GM23338 (cell line): ENCODE measurements around the gene CR2. TPM values are rescaled to one million over a fixed set of nuclear protein-coding genes. Genes with fewer than 3 reads are reported as not detected.

Experiments
- ATAC-seq: fragments of 200-7000 bp; cut with Tn5 transposase; 3 replicates; pipeline ENCODE4 v1.9.1; 2020
- DNase-seq: peaks from one replicate; pipeline ENCODE4 v3.0.0-alpha.2; 2015; ENCODE audit warnings: low spot score
- H2AFZ ChIP-seq: fragments of 200-600 bp; sonication (generic); 2 replicates; pipeline ENCODE4 v1.8.0; 2016; ENCODE audit warnings: antibody characterized with exemption, mild to moderate bottlenecking, moderate library complexity
- H3F3A ChIP-seq: fragments of 200-600 bp; sonication (generic); replicated peaks from 2 replicates; pipeline ENCODE4 v1.8.0; 2017; ENCODE audit warnings: antibody characterized with exemption, mixed run types, low read depth
- H3K27ac ChIP-seq: fragments of 200-600 bp; sonication (generic); 2 replicates; pipeline ENCODE4 v1.6.1; 2016; ENCODE audit warnings: low read depth
- H3K27me3 ChIP-seq: fragments of 200-600 bp; sonication (generic); 2 replicates; pipeline ENCODE4 v1.8.0; 2016; ENCODE audit warnings: mild to moderate bottlenecking, mixed run types, moderate library complexity; ENCODE audit not compliant: insufficient read depth
- H3K36me3 ChIP-seq: fragments of 200-600 bp; sonication (generic); 2 replicates; pipeline ENCODE4 v1.8.0; 2016; ENCODE audit warnings: mild to moderate bottlenecking; ENCODE audit not compliant: insufficient read depth
- H3K4me1 ChIP-seq: fragments of 200-600 bp; sonication (generic); 2 replicates; pipeline ENCODE4 v1.8.0; 2016; ENCODE audit warnings: mild to moderate bottlenecking, moderate library complexity; ENCODE audit not compliant: insufficient read depth
- H3K4me2 ChIP-seq: fragments of 200-600 bp; sonication (generic); 2 replicates; pipeline ENCODE4 v1.7.1; 2017; ENCODE audit warnings: mixed run types
- H3K4me3 ChIP-seq: fragments of 200-600 bp; sonication (generic); 2 replicates; pipeline ENCODE4 v1.6.1; 2016; ENCODE audit warnings: mixed run types
- H3K79me2 ChIP-seq: fragments of 200-600 bp; sonication (generic); replicated peaks from 2 replicates; pipeline ENCODE4 v1.8.0; 2017; ENCODE audit warnings: mild to moderate bottlenecking; ENCODE audit not compliant: insufficient read depth
- H3K9me2 ChIP-seq: fragments of 200-600 bp; sonication (generic); 2 replicates; pipeline ENCODE4 v1.8.0; 2017; ENCODE audit not compliant: insufficient read depth
- H4K20me1 ChIP-seq: fragments of 200-600 bp; sonication (generic); replicated peaks from 2 replicates; pipeline ENCODE4 v1.8.0; 2017; ENCODE audit warnings: mild to moderate bottlenecking; ENCODE audit not compliant: insufficient read depth
- H3K27ac Mint-ChIP-seq: 2 replicates; pipeline ENCODE4 v1.8.0; 2020; ENCODE audit warnings: inconsistent platforms, mild to moderate bottlenecking, moderate library complexity, mixed read lengths
- H3K27me3 Mint-ChIP-seq: 3 replicates; pipeline ENCODE4 v1.8.0; 2022; ENCODE audit warnings: low read depth, mild to moderate bottlenecking, moderate library complexity, mixed read lengths, inconsistent platforms; ENCODE audit not compliant: insufficient read depth, poor library complexity
- H3K36me3 Mint-ChIP-seq: 3 replicates; pipeline ENCODE4 v1.8.0; 2021; ENCODE audit warnings: low read depth, mild to moderate bottlenecking, inconsistent platforms, moderate library complexity, mixed read lengths
- H3K4me1 Mint-ChIP-seq: 3 replicates; pipeline ENCODE4 v1.8.0; 2020; ENCODE audit warnings: mild to moderate bottlenecking, inconsistent platforms, mixed read lengths
- H3K4me3 Mint-ChIP-seq: 3 replicates; pipeline ENCODE4 v1.8.0; 2021; ENCODE audit warnings: moderate library complexity, mild to moderate bottlenecking, inconsistent platforms, mixed read lengths
- H3K9me3 Mint-ChIP-seq: 3 replicates; pipeline ENCODE4 v1.8.0; 2020; ENCODE audit warnings: moderate library complexity, mild to moderate bottlenecking, inconsistent platforms, mixed read lengths
- CREB1 ChIP-seq: fragments of 250-450 bp; sonication (Bioruptor Pico); IDR thresholded peaks from 2 replicates; pipeline ENCODE4 v1.5.0; 2020; ENCODE audit warnings: low read depth, mild to moderate bottlenecking, moderate library complexity
- EZH2 ChIP-seq: fragments of 200-600 bp; sonication (generic); IDR thresholded peaks from one replicate; pipeline ENCODE4 v1.8.0; 2017; ENCODE audit warnings: antibody characterized with exemption, mild to moderate bottlenecking, low read depth; ENCODE audit not compliant: unreplicated experiment
- EZH2phosphoT487 ChIP-seq: fragments of 200-600 bp; sonication (generic); IDR thresholded peaks from one replicate; pipeline ENCODE4 v1.8.1; 2018; ENCODE audit warnings: antibody characterized with exemption; ENCODE audit not compliant: unreplicated experiment
- JUNB ChIP-seq: IDR thresholded peaks from one replicate; pipeline ENCODE4 v1.6.1; 2016; ENCODE audit warnings: antibody characterized with exemption; ENCODE audit not compliant: unreplicated experiment
- NANOG ChIP-seq: IDR thresholded peaks from 2 replicates; pipeline ENCODE4 v1.6.1; 2016; ENCODE audit warnings: antibody characterized with exemption, borderline replicate concordance
- POLR2AphosphoS5 ChIP-seq: IDR thresholded peaks from 2 replicates; pipeline ENCODE4 v1.6.1; 2016; ENCODE audit warnings: antibody characterized with exemption, low read depth
- STAT1 ChIP-seq: IDR thresholded peaks from one replicate; pipeline ENCODE4 v1.6.1; 2016; ENCODE audit warnings: antibody characterized with exemption; ENCODE audit not compliant: unreplicated experiment
- ZNF114 ChIP-seq: fragments of 250-450 bp; sonication (Bioruptor Pico); IDR thresholded peaks from 2 replicates; pipeline ENCODE4 v1.5.0; 2020; ENCODE audit warnings: mild to moderate bottlenecking, moderate library complexity
- ZNF331 ChIP-seq: fragments of 250-450 bp; sonication (Bioruptor Pico); IDR thresholded peaks from 2 replicates; pipeline ENCODE4 v1.5.0; 2020; ENCODE audit warnings: low read depth, mild to moderate bottlenecking, moderate library complexity
- polyA plus RNA-seq: library from polyadenylated mRNA; unstranded; fragments of >200 nt; fragmentation: Nextera tagmentation; extraction: Ambion mirVana; gene quantifications from 2 replicates; pipeline ENCODE4 v1.2.1, GENCODE V29; 2016
- total RNA-seq: library from RNA; depleted of rRNA; stranded (reverse); fragments of >200 nt; shearing (Covaris generic); gene quantifications from 2 replicates; pipeline ENCODE4 v1.2.3, GENCODE V29; 2014
- TF ChIP-seq, protein P1 (sequence below): IDR thresholded peaks from 2 replicates; pipeline ENCODE4 v1.6.1; 2016; ENCODE audit warnings: antibody characterized with exemption
- TF ChIP-seq, protein P2 (sequence below): IDR thresholded peaks from one replicate; pipeline ENCODE4 v1.6.1; 2018; ENCODE audit warnings: antibody characterized with exemption; ENCODE audit not compliant: unreplicated experiment
- TF ChIP-seq, protein P3 (sequence below): fragments of 250-450 bp; sonication (Bioruptor Pico); IDR thresholded peaks from 2 replicates; pipeline ENCODE4 v1.5.0; 2020; ENCODE audit warnings: mild to moderate bottlenecking, moderate library complexity
- TF ChIP-seq, protein P4 (sequence below), 2 experiments: fragments of 200-600 bp in 1 of 2; sonication (generic) in 1 of 2; conservative IDR thresholded peaks; 2 replicates each; pipeline versions ENCODE4 v1.5.1 to v1.6.1; 2016 to 2017; ENCODE audit warnings: antibody characterized with exemption in 2 of 2, low read depth in 2 of 2, mild to moderate bottlenecking in 2 of 2, moderate library complexity in 1 of 2

CR2 gene
- total and polyA plus RNA-seq, 2 experiments from 2014 or later = 2.7 to 5.4 TPM

DNA sequence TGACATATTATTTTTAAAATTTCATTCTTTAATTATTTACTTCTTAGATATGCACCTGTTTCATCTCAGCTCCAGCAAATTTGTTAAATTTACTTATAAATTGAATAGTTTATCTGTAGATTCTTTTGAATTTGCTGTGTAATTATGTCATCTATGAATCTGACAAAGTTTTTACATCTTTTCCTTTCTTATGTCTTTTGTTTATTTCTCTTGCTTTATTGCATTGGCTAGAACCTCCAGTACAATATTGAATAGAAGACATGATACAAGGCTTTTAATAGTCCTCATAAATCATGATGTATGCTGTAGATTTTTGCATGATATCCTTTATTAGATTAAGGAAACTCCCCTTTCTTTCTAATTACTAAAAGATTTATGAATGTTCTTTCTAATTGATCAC, 62.6 kb downstream of the CR2 start:
- H3K4me3 Mint-ChIP-seq = no peak overlapping the region
- H3K9me3 Mint-ChIP-seq = no peaks in the 10 kb centered on the region
- no peak for TF ChIP-seq NANOG
- TF ChIP-seq, protein P1, sequence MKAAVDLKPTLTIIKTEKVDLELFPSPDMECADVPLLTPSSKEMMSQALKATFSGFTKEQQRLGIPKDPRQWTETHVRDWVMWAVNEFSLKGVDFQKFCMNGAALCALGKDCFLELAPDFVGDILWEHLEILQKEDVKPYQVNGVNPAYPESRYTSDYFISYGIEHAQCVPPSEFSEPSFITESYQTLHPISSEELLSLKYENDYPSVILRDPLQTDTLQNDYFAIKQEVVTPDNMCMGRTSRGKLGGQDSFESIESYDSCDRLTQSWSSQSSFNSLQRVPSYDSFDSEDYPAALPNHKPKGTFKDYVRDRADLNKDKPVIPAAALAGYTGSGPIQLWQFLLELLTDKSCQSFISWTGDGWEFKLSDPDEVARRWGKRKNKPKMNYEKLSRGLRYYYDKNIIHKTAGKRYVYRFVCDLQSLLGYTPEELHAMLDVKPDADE = no peak
- TF ChIP-seq EZH2phosphoT487 = no peak
- TF ChIP-seq, protein P2, sequence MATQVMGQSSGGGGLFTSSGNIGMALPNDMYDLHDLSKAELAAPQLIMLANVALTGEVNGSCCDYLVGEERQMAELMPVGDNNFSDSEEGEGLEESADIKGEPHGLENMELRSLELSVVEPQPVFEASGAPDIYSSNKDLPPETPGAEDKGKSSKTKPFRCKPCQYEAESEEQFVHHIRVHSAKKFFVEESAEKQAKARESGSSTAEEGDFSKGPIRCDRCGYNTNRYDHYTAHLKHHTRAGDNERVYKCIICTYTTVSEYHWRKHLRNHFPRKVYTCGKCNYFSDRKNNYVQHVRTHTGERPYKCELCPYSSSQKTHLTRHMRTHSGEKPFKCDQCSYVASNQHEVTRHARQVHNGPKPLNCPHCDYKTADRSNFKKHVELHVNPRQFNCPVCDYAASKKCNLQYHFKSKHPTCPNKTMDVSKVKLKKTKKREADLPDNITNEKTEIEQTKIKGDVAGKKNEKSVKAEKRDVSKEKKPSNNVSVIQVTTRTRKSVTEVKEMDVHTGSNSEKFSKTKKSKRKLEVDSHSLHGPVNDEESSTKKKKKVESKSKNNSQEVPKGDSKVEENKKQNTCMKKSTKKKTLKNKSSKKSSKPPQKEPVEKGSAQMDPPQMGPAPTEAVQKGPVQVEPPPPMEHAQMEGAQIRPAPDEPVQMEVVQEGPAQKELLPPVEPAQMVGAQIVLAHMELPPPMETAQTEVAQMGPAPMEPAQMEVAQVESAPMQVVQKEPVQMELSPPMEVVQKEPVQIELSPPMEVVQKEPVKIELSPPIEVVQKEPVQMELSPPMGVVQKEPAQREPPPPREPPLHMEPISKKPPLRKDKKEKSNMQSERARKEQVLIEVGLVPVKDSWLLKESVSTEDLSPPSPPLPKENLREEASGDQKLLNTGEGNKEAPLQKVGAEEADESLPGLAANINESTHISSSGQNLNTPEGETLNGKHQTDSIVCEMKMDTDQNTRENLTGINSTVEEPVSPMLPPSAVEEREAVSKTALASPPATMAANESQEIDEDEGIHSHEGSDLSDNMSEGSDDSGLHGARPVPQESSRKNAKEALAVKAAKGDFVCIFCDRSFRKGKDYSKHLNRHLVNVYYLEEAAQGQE = no peak
- TF ChIP-seq, protein P3, sequence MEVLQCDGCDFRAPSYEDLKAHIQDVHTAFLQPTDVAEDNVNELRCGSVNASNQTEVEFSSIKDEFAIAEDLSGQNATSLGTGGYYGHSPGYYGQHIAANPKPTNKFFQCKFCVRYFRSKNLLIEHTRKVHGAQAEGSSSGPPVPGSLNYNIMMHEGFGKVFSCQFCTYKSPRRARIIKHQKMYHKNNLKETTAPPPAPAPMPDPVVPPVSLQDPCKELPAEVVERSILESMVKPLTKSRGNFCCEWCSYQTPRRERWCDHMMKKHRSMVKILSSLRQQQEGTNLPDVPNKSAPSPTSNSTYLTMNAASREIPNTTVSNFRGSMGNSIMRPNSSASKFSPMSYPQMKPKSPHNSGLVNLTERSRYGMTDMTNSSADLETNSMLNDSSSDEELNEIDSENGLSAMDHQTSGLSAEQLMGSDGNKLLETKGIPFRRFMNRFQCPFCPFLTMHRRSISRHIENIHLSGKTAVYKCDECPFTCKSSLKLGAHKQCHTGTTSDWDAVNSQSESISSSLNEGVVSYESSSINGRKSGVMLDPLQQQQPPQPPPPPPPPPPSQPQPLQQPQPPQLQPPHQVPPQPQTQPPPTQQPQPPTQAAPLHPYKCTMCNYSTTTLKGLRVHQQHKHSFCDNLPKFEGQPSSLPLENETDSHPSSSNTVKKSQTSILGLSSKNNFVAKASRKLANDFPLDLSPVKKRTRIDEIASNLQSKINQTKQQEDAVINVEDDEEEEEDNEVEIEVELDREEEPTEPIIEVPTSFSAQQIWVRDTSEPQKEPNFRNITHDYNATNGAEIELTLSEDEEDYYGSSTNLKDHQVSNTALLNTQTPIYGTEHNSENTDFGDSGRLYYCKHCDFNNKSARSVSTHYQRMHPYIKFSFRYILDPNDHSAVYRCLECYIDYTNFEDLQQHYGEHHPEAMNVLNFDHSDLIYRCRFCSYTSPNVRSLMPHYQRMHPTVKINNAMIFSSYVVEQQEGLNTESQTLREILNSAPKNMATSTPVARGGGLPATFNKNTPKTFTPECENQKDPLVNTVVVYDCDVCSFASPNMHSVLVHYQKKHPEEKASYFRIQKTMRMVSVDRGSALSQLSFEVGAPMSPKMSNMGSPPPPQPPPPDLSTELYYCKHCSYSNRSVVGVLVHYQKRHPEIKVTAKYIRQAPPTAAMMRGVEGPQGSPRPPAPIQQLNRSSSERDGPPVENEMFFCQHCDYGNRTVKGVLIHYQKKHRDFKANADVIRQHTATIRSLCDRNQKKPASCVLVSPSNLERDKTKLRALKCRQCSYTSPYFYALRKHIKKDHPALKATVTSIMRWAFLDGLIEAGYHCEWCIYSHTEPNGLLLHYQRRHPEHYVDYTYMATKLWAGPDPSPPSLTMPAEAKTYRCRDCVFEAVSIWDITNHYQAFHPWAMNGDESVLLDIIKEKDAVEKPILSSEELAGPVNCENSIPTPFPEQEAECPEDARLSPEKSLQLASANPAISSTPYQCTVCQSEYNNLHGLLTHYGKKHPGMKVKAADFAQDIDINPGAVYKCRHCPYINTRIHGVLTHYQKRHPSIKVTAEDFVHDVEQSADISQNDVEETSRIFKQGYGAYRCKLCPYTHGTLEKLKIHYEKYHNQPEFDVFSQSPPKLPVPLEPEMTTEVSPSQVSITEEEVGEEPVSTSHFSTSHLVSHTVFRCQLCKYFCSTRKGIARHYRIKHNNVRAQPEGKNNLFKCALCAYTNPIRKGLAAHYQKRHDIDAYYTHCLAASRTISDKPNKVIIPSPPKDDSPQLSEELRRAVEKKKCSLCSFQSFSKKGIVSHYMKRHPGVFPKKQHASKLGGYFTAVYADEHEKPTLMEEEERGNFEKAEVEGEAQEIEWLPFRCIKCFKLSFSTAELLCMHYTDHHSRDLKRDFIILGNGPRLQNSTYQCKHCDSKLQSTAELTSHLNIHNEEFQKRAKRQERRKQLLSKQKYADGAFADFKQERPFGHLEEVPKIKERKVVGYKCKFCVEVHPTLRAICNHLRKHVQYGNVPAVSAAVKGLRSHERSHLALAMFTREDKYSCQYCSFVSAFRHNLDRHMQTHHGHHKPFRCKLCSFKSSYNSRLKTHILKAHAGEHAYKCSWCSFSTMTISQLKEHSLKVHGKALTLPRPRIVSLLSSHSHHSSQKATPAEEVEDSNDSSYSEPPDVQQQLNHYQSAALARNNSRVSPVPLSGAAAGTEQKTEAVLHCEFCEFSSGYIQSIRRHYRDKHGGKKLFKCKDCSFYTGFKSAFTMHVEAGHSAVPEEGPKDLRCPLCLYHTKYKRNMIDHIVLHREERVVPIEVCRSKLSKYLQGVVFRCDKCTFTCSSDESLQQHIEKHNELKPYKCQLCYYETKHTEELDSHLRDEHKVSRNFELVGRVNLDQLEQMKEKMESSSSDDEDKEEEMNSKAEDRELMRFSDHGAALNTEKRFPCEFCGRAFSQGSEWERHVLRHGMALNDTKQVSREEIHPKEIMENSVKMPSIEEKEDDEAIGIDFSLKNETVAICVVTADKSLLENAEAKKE (CRISPR knock-in tag) = no peak
- TF ChIP-seq, protein P4, sequence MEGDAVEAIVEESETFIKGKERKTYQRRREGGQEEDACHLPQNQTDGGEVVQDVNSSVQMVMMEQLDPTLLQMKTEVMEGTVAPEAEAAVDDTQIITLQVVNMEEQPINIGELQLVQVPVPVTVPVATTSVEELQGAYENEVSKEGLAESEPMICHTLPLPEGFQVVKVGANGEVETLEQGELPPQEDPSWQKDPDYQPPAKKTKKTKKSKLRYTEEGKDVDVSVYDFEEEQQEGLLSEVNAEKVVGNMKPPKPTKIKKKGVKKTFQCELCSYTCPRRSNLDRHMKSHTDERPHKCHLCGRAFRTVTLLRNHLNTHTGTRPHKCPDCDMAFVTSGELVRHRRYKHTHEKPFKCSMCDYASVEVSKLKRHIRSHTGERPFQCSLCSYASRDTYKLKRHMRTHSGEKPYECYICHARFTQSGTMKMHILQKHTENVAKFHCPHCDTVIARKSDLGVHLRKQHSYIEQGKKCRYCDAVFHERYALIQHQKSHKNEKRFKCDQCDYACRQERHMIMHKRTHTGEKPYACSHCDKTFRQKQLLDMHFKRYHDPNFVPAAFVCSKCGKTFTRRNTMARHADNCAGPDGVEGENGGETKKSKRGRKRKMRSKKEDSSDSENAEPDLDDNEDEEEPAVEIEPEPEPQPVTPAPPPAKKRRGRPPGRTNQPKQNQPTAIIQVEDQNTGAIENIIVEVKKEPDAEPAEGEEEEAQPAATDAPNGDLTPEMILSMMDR (conservative IDR thresholded peaks at IDR 0.05; ENCODE audit: low read depth in 2 of 2) = no peak
- no peak for TF ChIP-seq STAT1
- TF ChIP-seq ZNF331 (CRISPR knock-in tag) = no peak
- no peak for TF ChIP-seq ZNF114 (CRISPR knock-in tag)
- no peak for TF ChIP-seq POLR2AphosphoS5
- TF ChIP-seq EZH2 = no peak
- no peak for TF ChIP-seq JUNB
- no peak for TF ChIP-seq CREB1 (CRISPR knock-in tag)
- H3F3A ChIP-seq = no peaks in the 10 kb centered on the region
- no peaks in the 10 kb centered on the region for H4K20me1 ChIP-seq
- H3K4me1 Mint-ChIP-seq = peaks cover 2% of the 10 kb centered on the region; the same call in 1 of the 3 replicates
- ATAC-seq (no peak), DNase-seq (no peak)
- no peak overlapping the region for H3K27ac ChIP-seq
- H3K4me3 ChIP-seq = no peak overlapping the region
- H3K27me3 Mint-ChIP-seq = no peaks in the 10 kb centered on the region
- no peaks in the 10 kb centered on the region for H3K9me2 ChIP-seq
- no peaks in the 10 kb centered on the region for H3K27me3 ChIP-seq
- no peak overlapping the region for H3K27ac Mint-ChIP-seq
- no peaks in the 10 kb centered on the region for H3K36me3 ChIP-seq
- no peaks in the 10 kb centered on the region for H3K36me3 Mint-ChIP-seq
- no peak overlapping the region for H3K4me2 ChIP-seq
- H3K4me1 ChIP-seq = no peaks in the 10 kb centered on the region
- no peak overlapping the region for H2AFZ ChIP-seq
- no peaks in the 10 kb centered on the region for H3K79me2 ChIP-seq
